IMR-90 (cell line): ENCODE data around the gene ANKRD11. TPM values are rescaled to one million over a fixed set of nuclear protein-coding genes. Genes with fewer than 3 reads are reported as not detected.

Source experiments
- USF2 ChIP-seq: fragments of 150-350 bp; IDR thresholded peaks from 2 replicates; pipeline ENCODE4 v1.6.1; 2017; ENCODE audit warnings: mild to moderate bottlenecking, antibody characterized with exemption, low read length, low read depth
- polyA plus RNA-seq, 3 experiments: library from polyadenylated mRNA; depleted of rRNA; stranded (reverse); fragments of >200 nt; gene quantifications; 2 replicates each; pipeline ENCODE4 v1.2.3, GENCODE V29; 2012; ENCODE audit warnings: low replicate concordance in 1 of 3
- total RNA-seq: library from RNA; depleted of rRNA; stranded (reverse); fragments of >200 nt; gene quantifications from 2 replicates; pipeline ENCODE4 v1.2.3, GENCODE V29; 2012

ANKRD11 gene
- total and polyA plus RNA-seq, 2 of the 4 experiments (the other 2 are of a cell fraction): 46.8 to 71.9 TPM

GRCh38 chr16:89343501-89344457 lies 146.6 kb downstream of the ANKRD11 start (continued):
- no peak for TF ChIP-seq USF2
